K562 (cell line): ENCODE measurements around the gene ALDH7A1. TPM values are rescaled to one million over a fixed set of nuclear protein-coding genes. Genes with fewer than 3 reads are reported as not detected.

Source experiments
- ATAC-seq: fragments of 200-7000 bp; cut with Tn5 transposase; 3 replicates; pipeline ENCODE4 v1.9.1; 2020; ENCODE audit warnings: moderate library complexity
- BruUV-seq: library from RNA; stranded (reverse); fragments of 400-500 nt; replicated peaks from 2 replicates; lab custom pipeline; 2021; lab: Mats Ljungman, UMichigan
- CTCF ChIA-PET: fragments of 300-600 bp; formaldehyde crosslinking; extraction: SDS; loops from one replicate; lab custom pipeline; 2021; ENCODE audit warnings: low intra/inter-chr PET ratio; lab: Yijun Ruan, JAX
- POLR2A ChIA-PET: fragments of 300-600, 350-650 bp; sonication (Branson Sonifier 250); formaldehyde crosslinking; extraction: SDS; loops from one replicate; lab custom pipeline; 2021; ENCODE audit warnings: antibody characterized with exemption, inconsistent platforms; lab: Yijun Ruan, JAX
- DNase-seq, 4 experiments: peaks; one replicate each; pipeline versions ENCODE4 v3.0.0 to v3.0.0-alpha.2; 2011 to 2018; ENCODE audit warnings: low spot score in 3 of 4, mixed read lengths in 3 of 4; ENCODE audit errors: extremely low read depth in 1 of 4
- FAIRE-seq: peaks from 2 replicates; lab custom pipeline; 2011; peaks lifted over from hg19 to GRCh38; lab: Jason Lieb, UNC
- H2AFZ ChIP-seq: 2 replicates; pipeline ENCODE4 v1.6.0; 2011; ENCODE audit warnings: low read depth, low read length, control low read depth, inconsistent platforms
- H3K27ac ChIP-seq: fragments of 200-600 bp; 3 replicates; pipeline ENCODE4 v1.8.0; 2011; ENCODE audit warnings: low read depth, mild to moderate bottlenecking, control low read depth, inconsistent platforms, low read length, moderate library complexity, mixed read lengths; ENCODE audit errors: extremely low read depth
- H3K27me3 ChIP-seq, 2 experiments: fragments of 300-600 bp in 1 of 2; 2 replicates in 1 of 2; 3 replicates in 1 of 2; pipeline versions ENCODE4 v1.6.0 to v1.8.0; 2011; ENCODE audit warnings: inconsistent platforms in 2 of 2, low read length in 2 of 2, mild to moderate bottlenecking in 1 of 2, mixed read lengths in 1 of 2, moderate library complexity in 1 of 2; ENCODE audit not compliant: control insufficient read depth in 2 of 2, insufficient read depth in 2 of 2
- H3K36me3 ChIP-seq: fragments of 300-600 bp; 3 replicates; pipeline ENCODE4 v1.8.0; 2011; ENCODE audit warnings: mild to moderate bottlenecking, low read length, inconsistent platforms; ENCODE audit not compliant: control insufficient read depth, insufficient read depth
- H3K4me1 ChIP-seq, 2 experiments: fragments of 200-600 bp in 1 of 2; replicated peaks in 1 of 2; 2 replicates in 1 of 2; 3 replicates in 1 of 2; pipeline versions ENCODE4 v1.5.1 to v1.8.0; 2011; ENCODE audit warnings: inconsistent platforms in 2 of 2, low read length in 2 of 2, mild to moderate bottlenecking in 1 of 2, mixed read lengths in 1 of 2, moderate library complexity in 1 of 2; ENCODE audit not compliant: control insufficient read depth in 2 of 2, insufficient read depth in 2 of 2
- H3K4me2 ChIP-seq: 2 replicates; pipeline ENCODE4 v1.6.1; 2011; ENCODE audit warnings: low read length, control low read depth, inconsistent platforms, mixed read lengths; ENCODE audit not compliant: insufficient read depth
- H3K4me3 ChIP-seq: fragments of 200-600 bp; sonication (generic), shearing (Covaris generic); 2 replicates; pipeline ENCODE4 v1.5.1; 2016; ENCODE audit warnings: control low read depth, inconsistent platforms
- H3K79me2 ChIP-seq: fragments of 200-600 bp; 3 replicates; pipeline ENCODE4 v1.8.0; 2011; ENCODE audit warnings: low read length, inconsistent platforms; ENCODE audit not compliant: control insufficient read depth, insufficient read depth
- H3K9ac ChIP-seq, 2 experiments: 2 replicates each; pipeline versions ENCODE4 v1.6.0 to v1.6.1; 2011; ENCODE audit warnings: low read depth in 2 of 2, low read length in 2 of 2, control low read depth in 1 of 2, inconsistent platforms in 1 of 2, mild to moderate bottlenecking in 1 of 2, mixed read lengths in 1 of 2; ENCODE audit not compliant: insufficient read depth in 1 of 2
- H3K9me1 ChIP-seq: one replicate; pipeline ENCODE4 v1.6.0; 2011; ENCODE audit warnings: inconsistent platforms, mild to moderate bottlenecking, low read length, moderate library complexity; ENCODE audit not compliant: control insufficient read depth, insufficient read depth
- H3K9me3 ChIP-seq: replicated peaks from 2 replicates; pipeline ENCODE4 v1.5.1; 2011; ENCODE audit warnings: low read depth, low read length, inconsistent platforms; ENCODE audit not compliant: control insufficient read depth, insufficient read depth
- H4K20me1 ChIP-seq: replicated peaks from 2 replicates; pipeline ENCODE4 v1.6.1; 2011; ENCODE audit warnings: low read length, inconsistent platforms, mixed read lengths; ENCODE audit not compliant: control insufficient read depth, insufficient read depth
- ATF3 ChIP-seq, 2 experiments: fragments of 450-650 bp in 1 of 2; sonication (generic) in 1 of 2; formaldehyde crosslinking in 1 of 2; IDR thresholded peaks in 1 of 2; conservative IDR thresholded peaks in 1 of 2; 2 replicates each; pipeline versions ENCODE4 v1.6.1 to v1.8.1; 2016 to 2023; ENCODE audit warnings: mild to moderate bottlenecking in 2 of 2, moderate library complexity in 2 of 2, inconsistent platforms in 1 of 2, missing genetic modification reagents in 1 of 2
- CHAMP1 ChIP-seq: fragments of 450-650 bp; IDR thresholded peaks from 2 replicates; pipeline ENCODE4 v1.6.1; 2016; ENCODE audit warnings: mild to moderate bottlenecking
- FOS ChIP-seq: IDR thresholded peaks from 3 replicates; pipeline ENCODE4 v1.6.1; 2011; ENCODE audit not compliant: insufficient read length; ENCODE audit errors: extremely low read depth
- NFXL1 ChIP-seq: fragments of 450-650 bp; formaldehyde crosslinking; IDR thresholded peaks from 2 replicates; pipeline ENCODE4 v1.4.0; 2021; ENCODE audit warnings: mild to moderate bottlenecking
- NR2C2 ChIP-seq, 2 experiments: fragments of 200-800 bp in 1 of 2; sonication (Bioruptor generic) in 1 of 2; sonication (generic) in 1 of 2; formaldehyde crosslinking in 1 of 2; IDR thresholded peaks; 2 replicates each; pipeline versions ENCODE4 v1.6.1 to v1.8.0; 2016 to 2022; ENCODE audit warnings: mild to moderate bottlenecking in 1 of 2, missing compliant biosample characterization in 1 of 2, missing genetic modification characterization in 1 of 2, missing genetic modification reagents in 1 of 2
- TAF15 ChIP-seq: fragments of 200-400 bp; formaldehyde crosslinking; IDR thresholded peaks from 2 replicates; pipeline ENCODE4 v1.6.1; 2017; ENCODE audit warnings: mild to moderate bottlenecking, low read depth, low read length, moderate library complexity
- TOE1 ChIP-seq, 2 experiments: fragments of 450-650 bp in 1 of 2; sonication (generic) in 1 of 2; formaldehyde crosslinking in 1 of 2; IDR thresholded peaks; 2 replicates each; pipeline versions ENCODE4 v1.7.1 to v1.8.0; 2016 to 2022; ENCODE audit warnings: borderline replicate concordance in 2 of 2, mild to moderate bottlenecking in 2 of 2, antibody characterized with exemption in 1 of 2, inconsistent platforms in 1 of 2, low read depth in 1 of 2, missing genetic modification reagents in 1 of 2, moderate library complexity in 1 of 2
- TRIM24 ChIP-seq, 2 experiments: fragments of 450-650 bp; IDR thresholded peaks; 2 replicates each; pipeline ENCODE4 v1.6.1; 2016
- ZNF436 ChIP-seq: fragments of 250-450, 450-650 bp; sonication (Bioruptor Pico); formaldehyde crosslinking; IDR thresholded peaks from 2 replicates; pipeline ENCODE4 v1.7.0; 2020; ENCODE audit warnings: mild to moderate bottlenecking
- ZNF75A ChIP-seq: fragments of 450-650 bp; formaldehyde crosslinking; IDR thresholded peaks from 2 replicates; pipeline ENCODE4 v1.4.0; 2020; ENCODE audit warnings: mild to moderate bottlenecking
- WGBS: fragments of 100-300 bp; shearing (Covaris generic); methylation state at CpG from one replicate; pipeline ENCODE4 v1.1.6; 2016; ENCODE audit warnings: low coverage, mixed read lengths; ENCODE audit not compliant: insufficient coverage; ENCODE audit errors: missing lambda C conversion rate; 5-methylcytosine and 5-hydroxymethylcytosine counted together
- in situ Hi-C: fragments of 300-500 bp; cut with MboI; formaldehyde crosslinking; loops from 4 replicates; pipeline ENCODE4 v1.15.0; 2018; ENCODE audit warnings: inconsistent platforms, mixed read lengths
- intact Hi-C: fragments of 100-400 bp; cut with micrococcal nuclease; formaldehyde crosslinking; loops from 2 replicates; pipeline ENCODE4 v1.14.2; 2022
- polyA plus RNA-seq, 8 experiments: library from polyadenylated mRNA; depleted of rRNA in 4 of 8; stranded (reverse) in 5 of 8; unstranded in 3 of 8; fragments of >200 nt; fragmentation: Nextera tagmentation in 2 of 8; fragmentation: Illumina TruSeq in 1 of 8; extraction: Ambion mirVana in 2 of 8; extraction: Trizol in 1 of 8; gene quantifications; 2 replicates each; pipeline versions ENCODE4 v1.2.1 to v1.2.3, GENCODE V29; 2011 to 2014; ENCODE audit warnings: inconsistent platforms in 1 of 8, missing spikeins in 1 of 8
- total RNA-seq, 7 experiments: library from RNA; depleted of rRNA in 6 of 7; stranded (reverse); fragments of >200 nt in 6 of 7; fragmentation: Illumina TruSeq in 2 of 7; extraction: Trizol in 2 of 7; gene quantifications; 2 replicates each; pipeline versions ENCODE4 v1.2.1 to v1.2.3, GENCODE V29; 2011 to 2021; ENCODE audit warnings: low replicate concordance in 1 of 7
- TF ChIP-seq, protein P1 (sequence below): fragments of 250-450 bp; sonication (Bioruptor Pico); IDR thresholded peaks from 2 replicates; pipeline ENCODE4 v1.4.0; 2020; ENCODE audit warnings: mild to moderate bottlenecking, moderate library complexity, borderline replicate concordance

The ALDH7A1 gene
- total and polyA plus RNA-seq, 9 of the 15 experiments (the other 6 are each of a cell fraction or from before 2014, with no cell fraction given) = 0.04 to 0.49 TPM; not detected in 7

- H4K20me1 ChIP-seq = no peaks in the 10 kb centered on the region
- H3K4me3 ChIP-seq = no peak overlapping the region
- 86% methylated on average over 13 of the region's 13 CpGs for WGBS
- no peak for DNase-seq
- no peaks in the 10 kb centered on the region for H3K79me2 ChIP-seq
- intact Hi-C loops (no loop called here), in situ Hi-C loops (no loop called here)
- no peak overlapping the region for H3K9ac ChIP-seq
- POLR2A ChIA-PET = no interaction called here
- H3K4me2 ChIP-seq = peak overlapping the region; percentile 4; the same call in 1 of the 2 replicates
- no peak for FAIRE-seq
- H3K36me3 ChIP-seq = no peaks in the 10 kb centered on the region
- peak overlapping the region; percentile 66 for H2AFZ ChIP-seq
- BruUV-seq = no TSS peak
- no peaks in the 10 kb centered on the region for H3K27me3 ChIP-seq
- no peaks in the 10 kb centered on the region for H3K9me1 ChIP-seq
- CTCF ChIA-PET = no interaction called here
- peak overlapping the region; percentile 49; the same call in 1 of the 3 replicates for H3K27ac ChIP-seq
- H3K9me3 ChIP-seq = no peaks in the 10 kb centered on the region
- H3K4me1 ChIP-seq = peaks cover 3 to 39% of the 10 kb centered on the region in 2 experiments; a peak in 4 of 5 replicates
- ATAC-seq = no peak
- TF ChIP-seq TRIM24 (IDR thresholded peaks at IDR 0.05) = no peak
- TF ChIP-seq TOE1 (IDR thresholded peaks at IDR 0.05; ENCODE audit: borderline replicate concordance) = no peak
- no peak for TF ChIP-seq TOE1 (CRISPR knock-in tag; IDR thresholded peaks at IDR 0.05; ENCODE audit: borderline replicate concordance, low read depth)
- no peak for TF ChIP-seq ATF3 (IDR thresholded peaks at IDR 0.05)
- no peak for TF ChIP-seq ATF3 (CRISPR knock-in tag; conservative IDR thresholded peaks at IDR 0.05)
- no peak for TF ChIP-seq TAF15
- TF ChIP-seq NFXL1 (CRISPR knock-in tag) = no peak
- no peak for TF ChIP-seq ZNF436 (CRISPR knock-in tag)
- TF ChIP-seq ZNF75A (CRISPR knock-in tag) = no peak
- TF ChIP-seq, protein P1, sequence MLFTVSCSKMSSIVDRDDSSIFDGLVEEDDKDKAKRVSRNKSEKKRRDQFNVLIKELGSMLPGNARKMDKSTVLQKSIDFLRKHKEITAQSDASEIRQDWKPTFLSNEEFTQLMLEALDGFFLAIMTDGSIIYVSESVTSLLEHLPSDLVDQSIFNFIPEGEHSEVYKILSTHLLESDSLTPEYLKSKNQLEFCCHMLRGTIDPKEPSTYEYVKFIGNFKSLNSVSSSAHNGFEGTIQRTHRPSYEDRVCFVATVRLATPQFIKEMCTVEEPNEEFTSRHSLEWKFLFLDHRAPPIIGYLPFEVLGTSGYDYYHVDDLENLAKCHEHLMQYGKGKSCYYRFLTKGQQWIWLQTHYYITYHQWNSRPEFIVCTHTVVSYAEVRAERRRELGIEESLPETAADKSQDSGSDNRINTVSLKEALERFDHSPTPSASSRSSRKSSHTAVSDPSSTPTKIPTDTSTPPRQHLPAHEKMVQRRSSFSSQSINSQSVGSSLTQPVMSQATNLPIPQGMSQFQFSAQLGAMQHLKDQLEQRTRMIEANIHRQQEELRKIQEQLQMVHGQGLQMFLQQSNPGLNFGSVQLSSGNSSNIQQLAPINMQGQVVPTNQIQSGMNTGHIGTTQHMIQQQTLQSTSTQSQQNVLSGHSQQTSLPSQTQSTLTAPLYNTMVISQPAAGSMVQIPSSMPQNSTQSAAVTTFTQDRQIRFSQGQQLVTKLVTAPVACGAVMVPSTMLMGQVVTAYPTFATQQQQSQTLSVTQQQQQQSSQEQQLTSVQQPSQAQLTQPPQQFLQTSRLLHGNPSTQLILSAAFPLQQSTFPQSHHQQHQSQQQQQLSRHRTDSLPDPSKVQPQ (CRISPR knock-in tag) = no peak
- no peak for TF ChIP-seq CHAMP1
- TF ChIP-seq FOS = no peak
- no peak for TF ChIP-seq NR2C2 (CRISPR knock-in tag; IDR thresholded peaks at IDR 0.05)
- TF ChIP-seq NR2C2 (tag; IDR thresholded peaks at IDR 0.05) = no peak
Measured at GRCh38 chr5:126508251-126508961, 86.6 kb downstream of the ALDH7A1 start.
